Measurements from ENCODE around the gene UMPS.

Gene UMPS

DNA sequence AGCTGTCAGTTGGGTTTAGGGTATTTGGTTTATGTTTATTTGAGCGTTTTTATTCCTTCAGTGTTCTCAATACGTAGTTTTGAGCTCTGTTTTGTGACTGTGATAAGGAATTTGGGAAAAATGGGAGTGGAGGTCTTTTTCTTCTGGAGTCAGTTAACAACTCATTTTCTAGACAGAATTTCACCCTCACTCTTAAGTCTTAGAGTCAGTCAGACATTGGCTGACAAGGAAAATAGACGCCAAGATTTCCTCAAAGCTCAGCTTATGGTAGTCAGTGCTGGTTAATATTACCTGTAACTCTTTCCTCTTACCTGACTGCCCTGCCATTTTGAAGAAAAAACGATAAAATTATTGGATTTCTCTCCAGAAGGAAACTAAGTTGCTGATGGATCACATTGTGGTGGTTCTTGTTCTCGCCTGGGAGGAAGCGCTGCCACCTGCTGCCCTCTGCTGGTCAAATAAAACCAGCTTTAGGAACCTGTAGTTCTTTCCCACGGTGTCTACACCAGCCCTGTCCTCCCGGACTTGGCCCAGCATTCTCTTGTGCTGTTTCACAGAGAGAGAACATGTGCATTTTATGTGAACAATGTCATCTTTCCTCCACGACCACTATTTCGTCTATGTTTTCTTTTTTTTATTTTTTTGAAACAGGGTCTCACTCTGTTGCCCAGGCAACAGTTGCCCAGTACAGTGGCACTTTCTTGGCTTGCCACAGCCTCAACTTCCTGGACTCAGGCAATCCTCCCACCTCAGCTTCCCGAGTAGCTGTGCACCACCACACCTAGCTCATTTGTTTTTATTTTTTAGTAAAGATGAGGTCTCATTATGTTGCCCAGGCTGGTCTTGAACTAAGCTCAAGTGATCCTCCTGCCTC, 41.4 kb upstream of the UMPS start:
- no peak overlapping the region for H3K27ac ChIP-seq
- TF ChIP-seq, protein P1, sequence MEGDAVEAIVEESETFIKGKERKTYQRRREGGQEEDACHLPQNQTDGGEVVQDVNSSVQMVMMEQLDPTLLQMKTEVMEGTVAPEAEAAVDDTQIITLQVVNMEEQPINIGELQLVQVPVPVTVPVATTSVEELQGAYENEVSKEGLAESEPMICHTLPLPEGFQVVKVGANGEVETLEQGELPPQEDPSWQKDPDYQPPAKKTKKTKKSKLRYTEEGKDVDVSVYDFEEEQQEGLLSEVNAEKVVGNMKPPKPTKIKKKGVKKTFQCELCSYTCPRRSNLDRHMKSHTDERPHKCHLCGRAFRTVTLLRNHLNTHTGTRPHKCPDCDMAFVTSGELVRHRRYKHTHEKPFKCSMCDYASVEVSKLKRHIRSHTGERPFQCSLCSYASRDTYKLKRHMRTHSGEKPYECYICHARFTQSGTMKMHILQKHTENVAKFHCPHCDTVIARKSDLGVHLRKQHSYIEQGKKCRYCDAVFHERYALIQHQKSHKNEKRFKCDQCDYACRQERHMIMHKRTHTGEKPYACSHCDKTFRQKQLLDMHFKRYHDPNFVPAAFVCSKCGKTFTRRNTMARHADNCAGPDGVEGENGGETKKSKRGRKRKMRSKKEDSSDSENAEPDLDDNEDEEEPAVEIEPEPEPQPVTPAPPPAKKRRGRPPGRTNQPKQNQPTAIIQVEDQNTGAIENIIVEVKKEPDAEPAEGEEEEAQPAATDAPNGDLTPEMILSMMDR (conservative IDR thresholded peaks at IDR 0.05), result peak; percentile 93

DNA sequence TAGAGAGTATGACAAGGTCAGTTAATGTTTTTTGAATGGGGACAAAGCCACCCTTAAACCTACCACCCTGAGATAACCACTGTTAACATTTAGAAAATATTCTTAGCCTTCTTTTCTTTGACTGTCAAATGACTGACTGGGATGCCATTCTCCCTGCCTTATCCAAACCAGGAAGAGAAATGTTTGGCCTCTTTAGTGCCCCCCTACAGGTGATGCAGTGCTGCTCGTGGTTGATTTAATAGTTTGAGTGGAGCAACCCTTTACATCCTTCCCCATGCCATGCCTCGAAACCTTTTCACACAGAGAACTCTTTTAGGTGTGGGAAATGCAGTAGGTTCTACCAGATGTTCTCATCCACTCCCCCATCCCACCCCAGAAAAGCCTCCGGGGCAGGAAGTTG, 38.7 kb upstream of the UMPS start:
- no peak overlapping the region for H3K27ac ChIP-seq
- TF ChIP-seq, protein P1 (conservative IDR thresholded peaks at IDR 0.05), result no peak

DNA sequence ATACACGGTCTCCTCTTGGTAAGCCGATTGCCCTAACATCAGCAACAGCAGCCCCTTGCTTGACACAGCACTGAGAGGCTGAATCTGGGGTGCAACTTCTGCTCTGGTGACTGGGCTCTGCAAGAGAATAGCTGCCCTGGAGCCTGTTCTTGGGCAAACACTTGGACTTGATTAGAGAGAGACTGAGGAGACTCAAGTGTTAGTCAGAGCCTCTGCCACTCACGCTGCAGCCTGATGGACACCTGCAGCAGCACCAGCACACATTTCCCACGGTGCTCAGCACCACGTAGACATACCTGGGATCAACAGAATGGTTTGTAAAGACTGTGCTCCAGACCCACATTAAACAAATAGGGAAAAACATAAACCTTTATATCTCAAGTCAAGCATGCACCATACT, 35.8 kb upstream of the UMPS start:
- TF ChIP-seq, protein P1 (conservative IDR thresholded peaks at IDR 0.05), result no peak
- no peak overlapping the region for H3K27ac ChIP-seq

DNA sequence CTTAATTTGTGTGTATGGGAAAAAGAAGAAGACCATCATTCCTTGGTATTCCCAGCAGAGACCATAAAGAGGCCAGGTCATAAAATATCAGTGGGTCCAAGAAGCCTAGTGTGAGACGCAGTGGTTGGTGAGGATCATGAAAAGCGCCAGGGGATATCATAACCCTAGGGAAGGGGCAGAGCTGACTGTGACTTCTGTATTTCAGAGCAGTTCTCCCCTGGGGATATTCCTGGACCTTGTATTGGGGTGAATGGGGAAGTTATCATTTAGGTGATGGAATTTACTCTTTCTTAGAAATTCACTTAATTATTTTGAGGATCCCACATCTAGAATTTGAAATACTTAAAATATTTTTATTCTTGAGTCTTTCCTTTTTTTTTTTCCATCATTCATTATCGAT, 34.9 kb upstream of the UMPS start:
- TF ChIP-seq, protein P1 (conservative IDR thresholded peaks at IDR 0.05), result no peak
- no peak overlapping the region for H3K27ac ChIP-seq

DNA sequence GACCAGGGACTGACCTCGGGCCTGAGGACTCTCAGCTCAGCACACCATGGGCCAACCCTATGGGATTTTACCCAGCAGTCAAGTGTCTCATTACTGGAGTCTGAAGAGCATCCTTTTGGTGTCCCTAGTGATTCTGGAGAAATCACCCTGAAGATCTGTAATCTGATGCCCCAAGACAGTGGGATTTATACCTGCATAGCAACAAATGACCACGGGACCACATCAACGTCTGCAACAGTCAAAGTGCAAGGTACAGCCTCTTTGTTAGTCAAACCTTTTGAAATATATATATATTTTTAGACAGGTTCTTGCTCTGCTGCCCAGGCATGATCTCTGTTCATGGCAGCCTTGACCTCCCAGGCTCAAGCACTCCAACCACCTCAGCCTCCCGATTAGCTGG, 34.2 kb upstream of the UMPS start:
- no peak overlapping the region for H3K27ac ChIP-seq
- TF ChIP-seq, protein P1 (conservative IDR thresholded peaks at IDR 0.05), result no peak

DNA sequence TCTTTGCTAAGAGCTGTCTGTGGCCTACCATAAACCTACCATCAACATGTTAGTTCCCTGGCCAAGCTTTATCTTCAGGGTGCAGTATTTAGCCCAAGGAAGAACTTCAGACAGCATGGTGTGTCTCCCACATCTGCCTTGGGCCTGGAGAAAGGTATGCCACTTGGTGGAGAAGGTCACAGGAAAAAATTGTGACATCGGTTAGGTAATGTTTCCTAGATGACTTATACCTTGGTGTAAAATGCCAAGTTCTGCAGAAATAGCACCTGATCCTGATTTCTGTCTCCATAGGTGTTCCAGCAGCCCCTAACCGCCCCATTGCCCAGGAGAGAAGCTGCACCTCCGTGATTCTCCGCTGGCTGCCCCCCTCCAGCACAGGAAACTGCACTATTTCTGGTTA, 33.0 kb upstream of the UMPS start:
- no peak overlapping the region for H3K27ac ChIP-seq
- TF ChIP-seq, protein P1 (conservative IDR thresholded peaks at IDR 0.05), result no peak

DNA sequence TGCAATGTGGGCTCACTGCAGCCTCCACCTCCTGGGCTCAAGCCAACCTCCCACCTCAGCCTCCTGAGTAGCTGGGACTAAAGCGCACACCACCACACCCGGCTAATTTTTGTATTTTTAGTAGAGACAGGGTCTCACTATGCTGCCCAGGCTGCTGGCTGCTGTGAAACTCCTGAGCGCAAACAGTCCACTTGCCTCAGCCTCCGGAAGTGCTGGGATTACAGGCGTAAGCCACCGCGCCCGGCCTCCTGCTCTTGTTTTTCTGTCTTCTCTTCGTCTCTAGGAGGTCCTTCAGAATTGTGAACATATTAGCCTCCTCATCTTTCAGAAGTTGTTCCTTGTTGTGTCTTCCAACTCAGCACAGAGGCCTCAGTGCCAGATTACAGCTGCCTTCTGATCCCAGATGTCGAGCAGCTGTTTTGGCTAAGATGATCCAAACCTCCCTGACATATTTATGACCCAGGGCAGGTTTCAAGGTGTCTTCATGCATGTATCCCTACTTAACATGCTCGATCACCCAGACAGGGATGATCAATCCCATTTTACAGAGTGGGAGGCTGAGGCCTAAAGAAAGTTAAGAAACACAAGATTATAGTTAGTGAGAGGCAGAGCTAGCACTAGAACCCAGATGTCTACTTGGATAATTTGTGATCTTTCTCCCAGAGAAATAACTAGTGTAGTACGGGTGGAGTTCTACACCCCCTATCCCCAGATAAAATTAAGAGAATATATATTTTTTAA, 32.1 kb upstream of the UMPS start:
- TF ChIP-seq, protein P1 (conservative IDR thresholded peaks at IDR 0.05), result no peak

More for the DNA sequence above, 32.1 kb upstream of the UMPS start:
- H3K27ac ChIP-seq, result no peak overlapping the region
